Astrocyte (in vitro differentiated cells and primary cell): ENCODE measurements around the gene STK36. TPM values are rescaled to one million over a fixed set of nuclear protein-coding genes. Genes with fewer than 3 reads are reported as not detected.

Experiments used
- DNase-seq: peaks from one replicate; pipeline ENCODE4 v3.0.0-alpha.2; 2010; ENCODE audit warnings: low read depth
- FAIRE-seq: peaks from 2 replicates; lab custom pipeline; 2011; peaks lifted over from hg19 to GRCh38; lab: Jason Lieb, UNC
- H2AFZ ChIP-seq: 2 replicates; pipeline ENCODE4 v1.6.0; 2012; ENCODE audit warnings: low read depth, low read length, inconsistent platforms
- H3K27ac ChIP-seq: 2 replicates; pipeline ENCODE4 v1.5.1; 2011; ENCODE audit warnings: low read depth, low read length, inconsistent platforms
- H3K27me3 ChIP-seq: 2 replicates; pipeline ENCODE4 v1.6.0; 2011; ENCODE audit warnings: low read length, inconsistent platforms; ENCODE audit not compliant: insufficient read depth
- H3K36me3 ChIP-seq: 2 replicates; pipeline ENCODE4 v1.5.1; 2011; ENCODE audit warnings: low read length, inconsistent platforms; ENCODE audit not compliant: insufficient read depth
- H3K4me1 ChIP-seq: 2 replicates; pipeline ENCODE4 v1.5.1; 2011; ENCODE audit warnings: low read length, inconsistent platforms; ENCODE audit not compliant: insufficient read depth
- H3K4me2 ChIP-seq: 2 replicates; pipeline ENCODE4 v1.6.0; 2012; ENCODE audit warnings: low read length, inconsistent platforms
- H3K4me3 ChIP-seq: 2 replicates; pipeline ENCODE4 v1.5.1; 2011; ENCODE audit warnings: low read depth, mild to moderate bottlenecking, low read length, inconsistent platforms; ENCODE audit not compliant: insufficient read depth
- H3K79me2 ChIP-seq: 2 replicates; pipeline ENCODE4 v1.6.0; 2012; ENCODE audit warnings: mild to moderate bottlenecking, low read length, inconsistent platforms; ENCODE audit not compliant: insufficient read depth
- H3K9ac ChIP-seq: 2 replicates; pipeline ENCODE4 v1.6.0; 2012; ENCODE audit warnings: mild to moderate bottlenecking, low read length, inconsistent platforms
- H3K9me3 ChIP-seq: 2 replicates; pipeline ENCODE4 v1.5.1; 2012; ENCODE audit warnings: low read depth, mild to moderate bottlenecking, low read length, inconsistent platforms; ENCODE audit not compliant: insufficient read depth
- H4K20me1 ChIP-seq: 2 replicates; pipeline ENCODE4 v1.6.0; 2012; ENCODE audit warnings: low read length, inconsistent platforms; ENCODE audit not compliant: insufficient read depth
- H3K27ac Mint-ChIP-seq: one replicate; pipeline ENCODE4 v1.8.0; 2021; ENCODE audit warnings: mild to moderate bottlenecking, mixed read lengths; ENCODE audit not compliant: unreplicated experiment
- H3K27me3 Mint-ChIP-seq: one replicate; pipeline ENCODE4 v1.8.0; 2021; ENCODE audit warnings: low read depth, mixed read lengths; ENCODE audit not compliant: unreplicated experiment
- H3K36me3 Mint-ChIP-seq: one replicate; pipeline ENCODE4 v1.8.0; 2021; ENCODE audit warnings: low read depth, mixed read lengths; ENCODE audit not compliant: unreplicated experiment
- H3K4me1 Mint-ChIP-seq: one replicate; pipeline ENCODE4 v1.8.0; 2021; ENCODE audit warnings: low read depth, mixed read lengths; ENCODE audit not compliant: unreplicated experiment
- H3K4me3 Mint-ChIP-seq: one replicate; pipeline ENCODE4 v1.8.0; 2021; ENCODE audit warnings: mild to moderate bottlenecking, moderate library complexity, mixed read lengths; ENCODE audit not compliant: unreplicated experiment
- H3K9me3 Mint-ChIP-seq: one replicate; pipeline ENCODE4 v1.8.0; 2021; ENCODE audit warnings: mild to moderate bottlenecking, mixed read lengths; ENCODE audit not compliant: unreplicated experiment
- CTCF ChIP-seq: IDR thresholded peaks from 2 replicates; pipeline ENCODE4 v1.5.1; 2011; ENCODE audit warnings: low read depth, mild to moderate bottlenecking, inconsistent platforms, low read length, moderate library complexity; ENCODE audit not compliant: insufficient read depth
- EZH2 ChIP-seq: IDR thresholded peaks from 2 replicates; pipeline ENCODE4 v1.6.1; 2012; ENCODE audit warnings: mild to moderate bottlenecking, low read length, inconsistent platforms; ENCODE audit not compliant: insufficient read depth
- total RNA-seq: library from RNA; stranded (reverse); gene quantifications from 2 replicates; pipeline ENCODE4 v1.2.1, GENCODE V29; 2021

STK36 gene
- total RNA-seq, 1 donor from 2014 or later, result 42.6 TPM

GRCh38 chr2:218736531-218736930, 64.6 kb downstream of the STK36 start:
- no peak overlapping the region for H3K4me3 ChIP-seq
- H3K36me3 ChIP-seq, result peaks cover 30% of the 10 kb centered on the region
- no peak overlapping the region for H3K9ac ChIP-seq
- no peaks in the 10 kb centered on the region for H3K27me3 ChIP-seq
- peaks cover 20% of the 10 kb centered on the region for H3K36me3 Mint-ChIP-seq
- DNase-seq (no peak), FAIRE-seq (no peak)
- no peak overlapping the region for H2AFZ ChIP-seq
- no peak for TF ChIP-seq EZH2
- TF ChIP-seq CTCF, result no peak
- H3K27ac Mint-ChIP-seq, result no peak overlapping the region
- peaks cover 21% of the 10 kb centered on the region for H3K4me1 ChIP-seq
- no peaks in the 10 kb centered on the region for H3K9me3 Mint-ChIP-seq
- H3K27ac ChIP-seq, result no peak overlapping the region
- no peak overlapping the region for H3K4me2 ChIP-seq
- H4K20me1 ChIP-seq, result peaks cover 14% of the 10 kb centered on the region
- no peaks in the 10 kb centered on the region for H3K27me3 Mint-ChIP-seq
- peaks cover 29% of the 10 kb centered on the region for H3K4me1 Mint-ChIP-seq
- peaks cover 58% of the 10 kb centered on the region for H3K79me2 ChIP-seq
- no peaks in the 10 kb centered on the region for H3K9me3 ChIP-seq
- H3K4me3 Mint-ChIP-seq, result no peak overlapping the region

- Histone ChIP-seq H4K20me1 (peaks cover 3% of the 10 kb centered on the region), H2AFZ (no peak overlapping the region), H3K4me3 (no peak overlapping the region), H3K36me3 (peaks cover 34% of the 10 kb centered on the region), H3K4me2 (no peak overlapping the region), H3K9me3 (no peaks in the 10 kb centered on the region), H3K9ac (no peak overlapping the region), H3K27ac (no peak overlapping the region), H3K4me1 (peaks cover 8% of the 10 kb centered on the region), H3K27me3 (no peaks in the 10 kb centered on the region), H3K79me2 (peaks cover 14% of the 10 kb centered on the region)
- TF ChIP-seq EZH2 (no peak), CTCF (no peak)
- DNase-seq (no peak), FAIRE-seq (no peak)
- H3K36me3 Mint-ChIP-seq, result peaks cover 33% of the 10 kb centered on the region
- H3K4me3 Mint-ChIP-seq, result no peak overlapping the region
- H3K27ac Mint-ChIP-seq, result no peak overlapping the region
- no peaks in the 10 kb centered on the region for H3K27me3 Mint-ChIP-seq
- H3K9me3 Mint-ChIP-seq, result no peaks in the 10 kb centered on the region
- peaks cover 12% of the 10 kb centered on the region for H3K4me1 Mint-ChIP-seq
These were observed 71.2 kb downstream of the STK36 start for GRCh38 chr2:218743068-218743467.

GRCh38 chr2:218744615-218745014, 72.7 kb downstream of the STK36 start:
- H3K27me3 ChIP-seq, result no peaks in the 10 kb centered on the region
- no peaks in the 10 kb centered on the region for H3K27me3 Mint-ChIP-seq
- H3K4me1 ChIP-seq, result peaks cover 8% of the 10 kb centered on the region
- peaks cover 12% of the 10 kb centered on the region for H3K4me1 Mint-ChIP-seq
- peaks cover under 1% of the 10 kb centered on the region for H3K79me2 ChIP-seq
- FAIRE-seq (no peak), DNase-seq (no peak)
- H4K20me1 ChIP-seq, result peaks cover 3% of the 10 kb centered on the region
- H3K36me3 ChIP-seq, result peaks cover 34% of the 10 kb centered on the region
- no peak overlapping the region for H3K27ac ChIP-seq
- no peaks in the 10 kb centered on the region for H3K9me3 Mint-ChIP-seq
- H3K4me2 ChIP-seq, result no peak overlapping the region
- H3K9ac ChIP-seq, result no peak overlapping the region
- no peak overlapping the region for H3K27ac Mint-ChIP-seq
- no peak overlapping the region for H2AFZ ChIP-seq
- H3K4me3 ChIP-seq, result no peak overlapping the region
- TF ChIP-seq EZH2, result no peak
- TF ChIP-seq CTCF, result no peak
- no peak overlapping the region for H3K4me3 Mint-ChIP-seq
- peaks cover 44% of the 10 kb centered on the region for H3K36me3 Mint-ChIP-seq
- no peaks in the 10 kb centered on the region for H3K9me3 ChIP-seq
